ENCODE data around the gene CENPX. TPM values are rescaled to one million over a fixed set of nuclear protein-coding genes. Genes with fewer than 3 reads are reported as not detected.

CENPX gene
- total and polyA plus RNA-seq, 2 of the 13 experiments (the other 11 are each of a cell fraction or from before 2014, with no cell fraction given), result 92.7 to 170 TPM

DNA sequence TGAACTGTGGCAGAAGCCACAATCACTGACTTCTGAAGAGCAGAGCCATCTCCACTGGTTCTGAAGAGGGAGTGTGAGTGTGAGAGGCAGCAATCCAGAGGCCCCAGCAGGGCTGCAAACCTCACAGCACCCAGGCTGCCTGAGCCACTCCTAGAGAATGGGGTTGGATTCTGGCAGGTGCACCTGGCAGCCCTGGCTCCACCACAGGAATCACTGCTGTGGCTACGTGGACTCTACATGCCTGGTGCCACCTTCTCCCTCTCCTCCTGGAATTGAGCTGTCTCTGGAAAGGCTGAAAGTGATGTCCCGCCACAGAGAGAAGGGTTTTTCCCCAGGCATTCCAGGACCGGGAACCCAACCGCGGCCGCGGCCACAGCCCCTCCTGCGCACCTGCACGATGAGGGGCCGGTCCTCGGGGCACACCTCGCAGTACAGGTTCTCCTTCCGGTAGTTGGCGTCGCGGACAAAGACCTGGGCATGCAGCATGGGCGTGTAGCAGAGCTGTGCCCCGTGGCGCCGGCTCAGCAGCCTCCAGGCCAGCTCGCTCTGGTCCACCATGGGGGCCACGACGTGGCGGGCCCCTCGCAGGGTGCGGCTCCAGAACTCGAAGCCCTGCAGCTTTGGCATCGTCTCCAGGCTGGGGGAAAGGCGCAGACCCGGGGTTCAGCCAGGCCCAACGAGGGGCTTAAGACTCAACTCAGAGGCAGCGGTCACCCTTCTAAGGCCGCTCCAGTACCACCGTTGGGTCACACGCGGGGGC lies 41.9 kb upstream of the CENPX start (continued):
- TF ChIP-seq PCBP1 (IDR thresholded peaks at IDR 0.05; ENCODE audit: borderline replicate concordance, low read depth, low read length) (no peak), MYC (CRISPR knock-in tag; IDR thresholded peaks at IDR 0.05; ENCODE audit: borderline replicate concordance) (peak; percentile 71; the same call in 1 of the 2 replicates), ZNF572 (CRISPR knock-in tag; IDR thresholded peaks at IDR 0.05) (no peak), TBX3 (IDR thresholded peaks at IDR 0.05; ENCODE audit: borderline replicate concordance) (0 out of 2 replicates have a peak, but pooled peaks have one; percentile 15), ZZZ3 (CRISPR knock-in tag; IDR thresholded peaks at IDR 0.05; ENCODE audit: borderline replicate concordance) (0 out of 2 replicates have a peak, but pooled peaks have one; percentile 53), KLF11 (CRISPR knock-in tag; IDR thresholded peaks at IDR 0.05) (0 out of 2 replicates have a peak, but pooled peaks have one; percentile 38), SOX5 (CRISPR knock-in tag; IDR thresholded peaks at IDR 0.05; ENCODE audit: borderline replicate concordance) (no peak), ZNF350 (CRISPR knock-in tag; IDR thresholded peaks at IDR 0.05; ENCODE audit: borderline replicate concordance, low read depth) (peak; percentile 16; the same call in 1 of the 2 replicates), ZNF451 (CRISPR knock-in tag; IDR thresholded peaks at IDR 0.05) (peak; percentile 37; the same call in 1 of the 2 replicates), PHF5A (CRISPR knock-in tag; IDR thresholded peaks at IDR 0.05; ENCODE audit: low read depth, unreplicated experiment) (peak; percentile 16), EED (CRISPR knock-in tag; IDR thresholded peaks at IDR 0.05) (peak; percentile 29; the same call in 1 of the 2 replicates), CHD2 (IDR thresholded peaks at IDR 0.05; ENCODE audit: low read depth, low read length) (no peak)
- TF ChIP-seq, protein P1, sequence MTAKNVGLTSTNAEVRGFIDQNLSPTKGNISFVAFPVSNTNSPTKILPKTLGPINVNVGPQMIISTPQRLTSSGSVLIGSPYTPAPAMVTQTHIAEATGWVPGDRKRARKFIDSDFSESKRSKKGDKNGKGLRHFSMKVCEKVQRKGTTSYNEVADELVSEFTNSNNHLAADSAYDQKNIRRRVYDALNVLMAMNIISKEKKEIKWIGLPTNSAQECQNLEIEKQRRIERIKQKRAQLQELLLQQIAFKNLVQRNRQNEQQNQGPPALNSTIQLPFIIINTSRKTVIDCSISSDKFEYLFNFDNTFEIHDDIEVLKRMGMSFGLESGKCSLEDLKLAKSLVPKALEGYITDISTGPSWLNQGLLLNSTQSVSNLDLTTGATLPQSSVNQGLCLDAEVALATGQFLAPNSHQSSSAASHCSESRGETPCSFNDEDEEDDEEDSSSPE (CRISPR knock-in tag; IDR thresholded peaks at IDR 0.05), result 0 out of 2 replicates have a peak, but pooled peaks have one; percentile 11
- TF ChIP-seq, protein P2, sequence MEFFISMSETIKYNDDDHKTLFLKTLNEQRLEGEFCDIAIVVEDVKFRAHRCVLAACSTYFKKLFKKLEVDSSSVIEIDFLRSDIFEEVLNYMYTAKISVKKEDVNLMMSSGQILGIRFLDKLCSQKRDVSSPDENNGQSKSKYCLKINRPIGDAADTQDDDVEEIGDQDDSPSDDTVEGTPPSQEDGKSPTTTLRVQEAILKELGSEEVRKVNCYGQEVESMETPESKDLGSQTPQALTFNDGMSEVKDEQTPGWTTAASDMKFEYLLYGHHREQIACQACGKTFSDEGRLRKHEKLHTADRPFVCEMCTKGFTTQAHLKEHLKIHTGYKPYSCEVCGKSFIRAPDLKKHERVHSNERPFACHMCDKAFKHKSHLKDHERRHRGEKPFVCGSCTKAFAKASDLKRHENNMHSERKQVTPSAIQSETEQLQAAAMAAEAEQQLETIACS (CRISPR knock-in tag; IDR thresholded peaks at IDR 0.05), result 0 out of 2 replicates have a peak, but pooled peaks have one; percentile 11
- TF ChIP-seq, protein P3, sequence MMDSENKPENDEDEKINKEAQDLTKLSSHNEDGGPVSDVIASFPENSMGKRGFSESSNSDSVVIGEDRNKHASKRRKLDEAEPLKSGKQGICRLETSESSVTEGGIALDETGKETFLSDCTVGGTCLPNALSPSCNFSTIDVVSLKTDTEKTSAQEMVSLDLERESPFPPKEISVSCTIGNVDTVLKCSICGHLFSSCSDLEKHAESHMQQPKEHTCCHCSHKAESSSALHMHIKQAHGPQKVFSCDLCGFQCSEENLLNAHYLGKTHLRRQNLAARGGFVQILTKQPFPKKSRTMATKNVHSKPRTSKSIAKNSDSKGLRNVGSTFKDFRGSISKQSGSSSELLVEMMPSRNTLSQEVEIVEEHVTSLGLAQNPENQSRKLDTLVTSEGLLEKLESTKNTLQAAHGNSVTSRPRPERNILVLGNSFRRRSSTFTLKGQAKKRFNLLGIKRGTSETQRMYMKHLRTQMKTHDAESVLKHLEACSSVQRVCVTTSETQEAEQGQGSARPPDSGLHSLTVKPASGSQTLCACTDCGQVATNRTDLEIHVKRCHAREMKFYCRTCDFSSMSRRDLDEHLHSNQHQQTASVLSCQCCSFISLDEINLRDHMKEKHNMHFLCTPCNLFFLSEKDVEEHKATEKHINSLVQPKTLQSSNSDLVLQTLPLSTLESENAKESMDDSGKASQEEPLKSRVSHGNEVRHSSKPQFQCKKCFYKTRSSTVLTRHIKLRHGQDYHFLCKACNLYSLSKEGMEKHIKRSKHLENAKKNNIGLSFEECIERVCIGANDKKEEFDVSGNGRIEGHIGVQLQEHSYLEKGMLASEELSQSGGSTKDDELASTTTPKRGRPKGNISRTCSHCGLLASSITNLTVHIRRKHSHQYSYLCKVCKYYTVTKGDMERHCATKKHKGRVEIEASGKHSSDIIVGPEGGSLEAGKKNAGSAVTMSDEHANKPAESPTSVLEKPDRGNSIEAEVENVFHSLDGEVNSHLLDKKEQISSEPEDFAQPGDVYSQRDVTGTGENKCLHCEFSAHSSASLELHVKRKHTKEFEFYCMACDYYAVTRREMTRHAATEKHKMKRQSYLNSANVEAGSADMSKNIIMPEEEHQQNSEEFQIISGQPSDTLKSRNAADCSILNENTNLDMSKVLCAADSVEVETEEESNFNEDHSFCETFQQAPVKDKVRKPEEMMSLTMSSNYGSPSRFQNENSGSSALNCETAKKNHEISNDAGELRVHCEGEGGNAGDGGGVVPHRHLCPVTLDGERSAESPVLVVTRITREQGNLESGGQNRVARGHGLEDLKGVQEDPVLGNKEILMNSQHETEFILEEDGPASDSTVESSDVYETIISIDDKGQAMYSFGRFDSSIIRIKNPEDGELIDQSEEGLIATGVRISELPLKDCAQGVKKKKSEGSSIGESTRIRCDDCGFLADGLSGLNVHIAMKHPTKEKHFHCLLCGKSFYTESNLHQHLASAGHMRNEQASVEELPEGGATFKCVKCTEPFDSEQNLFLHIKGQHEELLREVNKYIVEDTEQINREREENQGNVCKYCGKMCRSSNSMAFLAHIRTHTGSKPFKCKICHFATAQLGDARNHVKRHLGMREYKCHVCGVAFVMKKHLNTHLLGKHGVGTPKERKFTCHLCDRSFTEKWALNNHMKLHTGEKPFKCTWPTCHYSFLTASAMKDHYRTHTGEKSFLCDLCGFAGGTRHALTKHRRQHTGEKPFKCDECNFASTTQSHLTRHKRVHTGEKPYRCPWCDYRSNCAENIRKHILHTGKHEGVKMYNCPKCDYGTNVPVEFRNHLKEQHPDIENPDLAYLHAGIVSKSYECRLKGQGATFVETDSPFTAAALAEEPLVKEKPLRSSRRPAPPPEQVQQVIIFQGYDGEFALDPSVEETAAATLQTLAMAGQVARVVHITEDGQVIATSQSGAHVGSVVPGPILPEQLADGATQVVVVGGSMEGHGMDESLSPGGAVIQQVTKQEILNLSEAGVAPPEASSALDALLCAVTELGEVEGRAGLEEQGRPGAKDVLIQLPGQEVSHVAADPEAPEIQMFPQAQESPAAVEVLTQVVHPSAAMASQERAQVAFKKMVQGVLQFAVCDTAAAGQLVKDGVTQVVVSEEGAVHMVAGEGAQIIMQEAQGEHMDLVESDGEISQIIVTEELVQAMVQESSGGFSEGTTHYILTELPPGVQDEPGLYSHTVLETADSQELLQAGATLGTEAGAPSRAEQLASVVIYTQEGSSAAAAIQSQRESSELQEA (CRISPR knock-in tag; IDR thresholded peaks at IDR 0.05; ENCODE audit: not compliant biosample characterization), result no peak
- TF ChIP-seq, protein P4, sequence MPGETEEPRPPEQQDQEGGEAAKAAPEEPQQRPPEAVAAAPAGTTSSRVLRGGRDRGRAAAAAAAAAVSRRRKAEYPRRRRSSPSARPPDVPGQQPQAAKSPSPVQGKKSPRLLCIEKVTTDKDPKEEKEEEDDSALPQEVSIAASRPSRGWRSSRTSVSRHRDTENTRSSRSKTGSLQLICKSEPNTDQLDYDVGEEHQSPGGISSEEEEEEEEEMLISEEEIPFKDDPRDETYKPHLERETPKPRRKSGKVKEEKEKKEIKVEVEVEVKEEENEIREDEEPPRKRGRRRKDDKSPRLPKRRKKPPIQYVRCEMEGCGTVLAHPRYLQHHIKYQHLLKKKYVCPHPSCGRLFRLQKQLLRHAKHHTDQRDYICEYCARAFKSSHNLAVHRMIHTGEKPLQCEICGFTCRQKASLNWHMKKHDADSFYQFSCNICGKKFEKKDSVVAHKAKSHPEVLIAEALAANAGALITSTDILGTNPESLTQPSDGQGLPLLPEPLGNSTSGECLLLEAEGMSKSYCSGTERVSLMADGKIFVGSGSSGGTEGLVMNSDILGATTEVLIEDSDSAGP (CRISPR knock-in tag; IDR thresholded peaks at IDR 0.05; ENCODE audit: borderline replicate concordance), result peak; percentile 70; the same call in 1 of the 2 replicates

Measured in HepG2 (cell line).